ENCODE measurements around the gene FDPS.

DNA sequence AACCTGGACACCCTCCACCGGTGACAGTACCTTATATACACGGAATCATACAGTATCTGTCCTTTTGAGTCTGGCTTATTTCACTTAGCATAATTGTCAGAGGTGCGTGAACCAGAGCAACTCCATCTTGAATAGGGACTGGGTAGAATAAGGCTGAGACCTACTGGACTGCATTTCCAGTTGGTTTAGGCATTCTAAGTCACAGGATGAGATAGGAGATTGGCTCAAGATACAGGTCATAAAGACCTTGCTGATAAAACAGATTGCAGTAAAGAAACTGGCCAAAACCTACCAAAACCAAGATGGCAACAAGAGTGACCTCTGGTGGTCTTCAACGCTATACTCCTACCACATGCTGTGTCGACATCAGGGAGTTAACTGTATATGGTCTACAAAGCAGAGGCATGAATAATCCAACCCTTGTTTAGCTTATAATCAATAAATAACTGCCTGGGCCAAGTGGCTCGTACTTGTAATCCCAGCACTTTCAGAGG, 1.4 kb upstream of the FDPS start:
- TF ChIP-seq EZH2 (IDR thresholded peaks at IDR 0.05; ENCODE audit: borderline replicate concordance, low read depth, low read length, poor library complexity, severe bottlenecking), result no peak
- TF ChIP-seq, protein P1, sequence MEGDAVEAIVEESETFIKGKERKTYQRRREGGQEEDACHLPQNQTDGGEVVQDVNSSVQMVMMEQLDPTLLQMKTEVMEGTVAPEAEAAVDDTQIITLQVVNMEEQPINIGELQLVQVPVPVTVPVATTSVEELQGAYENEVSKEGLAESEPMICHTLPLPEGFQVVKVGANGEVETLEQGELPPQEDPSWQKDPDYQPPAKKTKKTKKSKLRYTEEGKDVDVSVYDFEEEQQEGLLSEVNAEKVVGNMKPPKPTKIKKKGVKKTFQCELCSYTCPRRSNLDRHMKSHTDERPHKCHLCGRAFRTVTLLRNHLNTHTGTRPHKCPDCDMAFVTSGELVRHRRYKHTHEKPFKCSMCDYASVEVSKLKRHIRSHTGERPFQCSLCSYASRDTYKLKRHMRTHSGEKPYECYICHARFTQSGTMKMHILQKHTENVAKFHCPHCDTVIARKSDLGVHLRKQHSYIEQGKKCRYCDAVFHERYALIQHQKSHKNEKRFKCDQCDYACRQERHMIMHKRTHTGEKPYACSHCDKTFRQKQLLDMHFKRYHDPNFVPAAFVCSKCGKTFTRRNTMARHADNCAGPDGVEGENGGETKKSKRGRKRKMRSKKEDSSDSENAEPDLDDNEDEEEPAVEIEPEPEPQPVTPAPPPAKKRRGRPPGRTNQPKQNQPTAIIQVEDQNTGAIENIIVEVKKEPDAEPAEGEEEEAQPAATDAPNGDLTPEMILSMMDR (conservative IDR thresholded peaks at IDR 0.05; ENCODE audit: low read depth, low read length), result peak; percentile 43; the same call in 1 of the 2 replicates
